Peyer's patch (tissue), 4 donors: ENCODE results near the gene MCOLN2. TPM values are rescaled to one million over a fixed set of nuclear protein-coding genes. Genes with fewer than 3 reads are reported as not detected.

Experiments
- DNase-seq, 3 donors: peaks; one replicate each; pipeline ENCODE4 v3.0.0-alpha.2; 2017 to 2019
- H3K27ac ChIP-seq, 4 donors: fragments of 200-600 bp; sonication (generic); one replicate each; pipeline ENCODE4 v1.5.1; 2016 to 2019
- H3K27me3 ChIP-seq, 2 donors: fragments of 200-600 bp; sonication (generic); one replicate each; pipeline ENCODE4 v1.5.1; 2019
- H3K36me3 ChIP-seq, 3 donors: fragments of 200-600 bp; sonication (generic); one replicate each; pipeline ENCODE4 v1.5.1; 2016 to 2019
- H3K4me1 ChIP-seq, 4 donors: fragments of 200-600 bp; sonication (generic); one replicate each; pipeline ENCODE4 v1.5.1; 2016 to 2019
- H3K4me3 ChIP-seq, 4 donors: fragments of 200-600 bp; sonication (generic); 1 replicate in 3 of 4; 2 replicates in 1 of 4; pipeline ENCODE4 v1.5.1; 2016 to 2019; ENCODE audit warnings: mild to moderate bottlenecking in 1 of 4
- H3K9me3 ChIP-seq, 4 donors: fragments of 200-600 bp; sonication (generic); one replicate each; pipeline ENCODE4 v1.5.1; 2016 to 2019; ENCODE audit warnings: mild to moderate bottlenecking in 1 of 4
- CTCF ChIP-seq, 6 experiments: fragments of 450-650 bp in 4 of 6; fragments of 200-600 bp in 2 of 6; sonication (generic) in 1 of 6; IDR thresholded peaks; one replicate each; pipeline ENCODE4 v1.5.1; 2017 to 2019; ENCODE audit warnings: antibody characterized with exemption in 6 of 6, mild to moderate bottlenecking in 3 of 6, moderate library complexity in 1 of 6
- POLR2A ChIP-seq, 2 donors: fragments of 450-650 bp; IDR thresholded peaks; one replicate each; pipeline ENCODE4 v1.5.1; 2017; ENCODE audit warnings: antibody characterized with exemption in 2 of 2, mild to moderate bottlenecking in 2 of 2, moderate library complexity in 2 of 2
- total RNA-seq, 4 donors: library from RNA; depleted of rRNA; stranded (reverse); fragments of >200 nt; gene quantifications; one replicate each; pipeline ENCODE4 v1.1.0, GENCODE V29; 2016

Gene MCOLN2
- total RNA-seq, 4 donors from 2014 or later = 1.7 to 62.7 (median 5.2) TPM

- no peak overlapping the region for H3K27ac ChIP-seq
- no peaks in the 10 kb centered on the region for H3K36me3 ChIP-seq
- H3K4me3 ChIP-seq = no peak overlapping the region
- no peak for DNase-seq
- no peaks in the 10 kb centered on the region for H3K27me3 ChIP-seq
- TF ChIP-seq CTCF (IDR thresholded peaks at IDR 0.05) (no peak), POLR2A (IDR thresholded peaks at IDR 0.05) (no peak)
- no peaks in the 10 kb centered on the region for H3K9me3 ChIP-seq
- no peaks in the 10 kb centered on the region for H3K4me1 ChIP-seq
Observed at GRCh38 chr1:84985365-84985764, 11.5 kb downstream of the MCOLN2 start.

DNA sequence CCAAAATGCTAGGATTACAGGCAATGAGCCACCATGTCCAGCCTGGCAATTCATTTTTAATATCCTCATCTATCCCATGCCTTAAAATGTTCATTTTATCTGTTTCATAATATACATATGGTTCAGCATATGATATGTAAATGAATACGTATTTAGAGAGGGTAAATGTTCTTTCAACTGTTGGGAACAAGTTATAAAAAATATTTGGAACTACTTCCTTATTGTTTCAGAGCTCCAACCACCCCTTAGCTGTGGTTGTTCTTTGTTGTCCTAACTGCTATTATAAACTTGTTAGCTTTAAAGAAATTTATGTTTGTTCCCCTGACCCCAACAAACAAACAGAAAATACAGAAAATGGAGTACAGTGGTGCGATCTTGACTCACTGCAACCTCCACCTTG is 14.5 kb downstream of the MCOLN2 start:
- H3K4me3 ChIP-seq = no peak overlapping the region

DNA sequence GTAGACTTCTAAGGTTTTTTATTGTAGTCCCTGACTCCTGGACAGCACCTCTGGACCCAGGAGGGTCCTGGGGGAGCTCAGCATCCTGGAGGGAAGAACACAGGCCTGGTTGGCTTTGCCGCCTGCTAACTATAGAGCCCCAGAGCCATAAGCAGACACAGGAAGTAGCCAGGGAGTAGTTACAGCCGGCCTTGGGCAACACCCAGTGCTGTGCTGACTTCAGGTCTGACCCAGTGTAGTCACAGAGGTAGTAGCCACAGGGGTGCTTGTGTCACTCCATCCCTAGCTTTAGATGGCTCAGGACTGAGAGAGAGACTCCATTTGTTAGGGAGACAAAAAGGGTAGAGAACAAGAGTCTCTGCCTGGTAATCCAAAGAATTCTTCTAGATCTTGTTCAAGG is 21.9 kb downstream of the MCOLN2 start:
- Histone ChIP-seq H3K9me3 (no peaks in the 10 kb centered on the region), H3K36me3 (no peaks in the 10 kb centered on the region), H3K4me3 (no peak overlapping the region), H3K27ac (no peak overlapping the region), H3K4me1 (no peaks in the 10 kb centered on the region), H3K27me3 (no peaks in the 10 kb centered on the region)
- no peak for DNase-seq
- no peak for TF ChIP-seq CTCF (IDR thresholded peaks at IDR 0.05)
- no peak for TF ChIP-seq POLR2A (IDR thresholded peaks at IDR 0.05)

More for the DNA sequence above, 14.5 kb downstream of the MCOLN2 start:
- DNase-seq = no peak
- TF ChIP-seq POLR2A (IDR thresholded peaks at IDR 0.05) (no peak), CTCF (IDR thresholded peaks at IDR 0.05) (no peak)
- Histone ChIP-seq H3K36me3 (no peaks in the 10 kb centered on the region), H3K27me3 (no peaks in the 10 kb centered on the region), H3K4me1 (no peaks in the 10 kb centered on the region), H3K27ac (no peak overlapping the region), H3K9me3 (no peaks in the 10 kb centered on the region)

GRCh38 chr1:84973498-84974334 is 23.2 kb downstream of the MCOLN2 start:
- H3K27ac ChIP-seq = no peak overlapping the region
- TF ChIP-seq CTCF (IDR thresholded peaks at IDR 0.05) (no peak), POLR2A (IDR thresholded peaks at IDR 0.05) (no peak)
- H3K27me3 ChIP-seq = no peaks in the 10 kb centered on the region
- H3K36me3 ChIP-seq = no peaks in the 10 kb centered on the region
- no peaks in the 10 kb centered on the region for H3K4me1 ChIP-seq
- H3K4me3 ChIP-seq = no peak overlapping the region
- DNase-seq = no peak
- no peaks in the 10 kb centered on the region for H3K9me3 ChIP-seq

DNA sequence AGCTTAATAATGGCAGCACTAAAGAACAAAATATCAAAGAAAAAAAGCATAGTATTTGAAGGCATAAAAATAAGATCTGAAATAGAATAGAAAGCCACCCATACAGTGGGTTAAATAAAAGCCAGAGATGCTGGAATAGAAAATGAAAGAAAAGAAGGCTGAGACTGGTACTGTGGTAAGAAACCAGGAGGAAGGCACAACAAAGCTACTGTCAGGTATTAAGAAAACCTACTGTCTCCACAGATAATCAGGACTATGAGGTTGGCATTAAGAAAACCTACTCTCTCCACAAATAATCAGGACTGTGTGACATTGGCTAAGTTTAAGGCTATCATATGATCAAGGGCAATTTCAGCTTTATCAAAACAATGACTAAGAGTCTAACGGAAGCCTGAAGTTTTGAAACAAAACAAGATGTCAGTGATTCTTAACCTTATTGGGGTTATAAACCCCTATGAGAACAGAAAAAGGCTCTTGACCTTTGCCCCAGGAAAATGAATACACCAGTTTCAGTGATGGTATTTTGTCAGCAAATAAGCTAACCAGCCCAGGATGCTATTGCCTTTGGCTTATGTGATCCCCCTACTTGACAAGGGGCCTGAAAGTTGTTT is 24.4 kb downstream of the MCOLN2 start:
- no peak overlapping the region for H3K27ac ChIP-seq
- DNase-seq = no peak
- H3K4me3 ChIP-seq = no peak overlapping the region
- no peaks in the 10 kb centered on the region for H3K4me1 ChIP-seq
- no peaks in the 10 kb centered on the region for H3K27me3 ChIP-seq
- H3K36me3 ChIP-seq = no peaks in the 10 kb centered on the region
- no peaks in the 10 kb centered on the region for H3K9me3 ChIP-seq
- TF ChIP-seq POLR2A (IDR thresholded peaks at IDR 0.05) (no peak), CTCF (IDR thresholded peaks at IDR 0.05) (no peak)
